ENCODE data around the gene IKZF1. TPM values are rescaled to one million over a fixed set of nuclear protein-coding genes. Genes with fewer than 3 reads are reported as not detected.

Gene IKZF1
- total RNA-seq, 6 experiments from 2014 or later, result 3.1 to 9.6 (median 5.2) TPM

DNA sequence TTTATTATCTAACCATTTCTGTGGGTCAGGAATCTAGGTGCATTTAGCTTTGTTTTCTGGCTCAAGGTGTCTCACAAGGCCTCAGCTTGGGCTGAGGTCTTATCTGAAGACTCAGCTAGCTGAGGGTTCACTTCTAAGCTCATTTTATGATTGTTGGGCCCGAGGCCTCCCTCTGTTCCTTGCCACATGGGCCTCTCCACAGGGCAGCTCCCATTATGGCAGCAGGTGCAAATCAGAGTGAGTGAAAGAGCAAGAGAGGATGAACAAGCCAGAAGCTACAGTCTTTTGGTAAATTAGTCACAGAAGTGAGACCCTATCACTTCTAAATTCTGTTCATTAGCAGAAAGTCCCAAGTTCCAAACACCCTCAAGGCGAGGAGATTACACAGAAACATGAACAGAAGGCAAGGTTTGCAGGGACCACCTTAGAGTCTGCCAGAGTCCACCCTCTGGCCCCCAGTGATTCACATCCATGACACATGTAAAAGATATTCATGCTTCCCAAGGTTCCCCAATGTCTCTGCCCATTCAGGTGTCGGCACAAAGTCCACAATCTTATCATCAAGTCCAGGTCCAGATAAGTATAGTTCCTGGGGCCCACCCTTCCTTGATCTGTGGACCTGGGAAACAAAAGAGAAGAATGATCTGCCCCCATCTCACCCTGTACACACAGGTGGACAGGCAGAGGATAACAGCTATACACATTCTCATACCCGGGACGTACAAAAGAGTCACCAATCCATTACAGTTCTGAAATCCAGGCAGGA is 121.9 kb downstream of the IKZF1 start:
- H3K36me3 ChIP-seq, result no peaks in the 10 kb centered on the region

DNA sequence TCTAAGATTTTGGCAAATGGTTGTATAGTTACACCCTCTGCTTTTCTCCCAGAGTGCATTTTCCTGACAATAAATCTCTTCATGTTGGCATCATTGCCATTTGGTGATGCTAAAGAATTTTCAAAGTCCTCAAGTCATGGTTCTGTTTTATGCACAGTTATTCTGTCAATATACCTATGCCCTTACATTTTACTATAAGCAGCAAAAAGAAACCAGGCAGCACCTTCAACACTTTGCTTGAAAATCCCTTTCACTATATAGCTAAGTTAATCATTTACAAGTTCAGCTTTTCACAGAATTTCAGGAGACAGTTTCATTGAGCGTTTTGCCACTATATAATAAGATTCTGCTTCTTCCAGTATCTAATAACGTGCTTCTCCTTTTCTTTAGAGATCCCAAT is 123.0 kb downstream of the IKZF1 start:
- intact Hi-C loops (cut with DNase I), result no loop called here
- WGBS (ENCODE audit: insufficient coverage, low coverage, low lambda C conversion rate, missing lambda C conversion rate), result 60% methylated on average over 2 of the region's 2 CpGs
- TF ChIP-seq, protein P1, sequence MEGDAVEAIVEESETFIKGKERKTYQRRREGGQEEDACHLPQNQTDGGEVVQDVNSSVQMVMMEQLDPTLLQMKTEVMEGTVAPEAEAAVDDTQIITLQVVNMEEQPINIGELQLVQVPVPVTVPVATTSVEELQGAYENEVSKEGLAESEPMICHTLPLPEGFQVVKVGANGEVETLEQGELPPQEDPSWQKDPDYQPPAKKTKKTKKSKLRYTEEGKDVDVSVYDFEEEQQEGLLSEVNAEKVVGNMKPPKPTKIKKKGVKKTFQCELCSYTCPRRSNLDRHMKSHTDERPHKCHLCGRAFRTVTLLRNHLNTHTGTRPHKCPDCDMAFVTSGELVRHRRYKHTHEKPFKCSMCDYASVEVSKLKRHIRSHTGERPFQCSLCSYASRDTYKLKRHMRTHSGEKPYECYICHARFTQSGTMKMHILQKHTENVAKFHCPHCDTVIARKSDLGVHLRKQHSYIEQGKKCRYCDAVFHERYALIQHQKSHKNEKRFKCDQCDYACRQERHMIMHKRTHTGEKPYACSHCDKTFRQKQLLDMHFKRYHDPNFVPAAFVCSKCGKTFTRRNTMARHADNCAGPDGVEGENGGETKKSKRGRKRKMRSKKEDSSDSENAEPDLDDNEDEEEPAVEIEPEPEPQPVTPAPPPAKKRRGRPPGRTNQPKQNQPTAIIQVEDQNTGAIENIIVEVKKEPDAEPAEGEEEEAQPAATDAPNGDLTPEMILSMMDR (IDR thresholded peaks at IDR 0.05), result no peak
- TF ChIP-seq POLR2A (IDR thresholded peaks at IDR 0.05), result no peak
- ATAC-seq (no peak), DNase-seq (no peak)
- no peak overlapping the region for H3K27ac ChIP-seq
- H3K4me3 ChIP-seq, result no peak overlapping the region
- H3K4me1 ChIP-seq, result no peaks in the 10 kb centered on the region
- no peaks in the 10 kb centered on the region for H3K9me3 ChIP-seq
- no peaks in the 10 kb centered on the region for H3K27me3 ChIP-seq
- H3K36me3 ChIP-seq, result no peaks in the 10 kb centered on the region

More for the DNA sequence above, 121.9 kb downstream of the IKZF1 start:
- H3K27me3 ChIP-seq, result no peaks in the 10 kb centered on the region
- WGBS (ENCODE audit: insufficient coverage, low coverage, low lambda C conversion rate, missing lambda C conversion rate), result 75% methylated on average over 3 of the region's 5 CpGs
- DNase-seq, result no peak
- no peak for ATAC-seq
- H3K4me1 ChIP-seq, result no peaks in the 10 kb centered on the region
- intact Hi-C loops (cut with DNase I), result no loop called here
- H3K9me3 ChIP-seq, result no peaks in the 10 kb centered on the region
- TF ChIP-seq POLR2A (IDR thresholded peaks at IDR 0.05), result no peak
- TF ChIP-seq, protein P1 (IDR thresholded peaks at IDR 0.05), result no peak
- no peak overlapping the region for H3K4me3 ChIP-seq
- no peak overlapping the region for H3K27ac ChIP-seq

DNA sequence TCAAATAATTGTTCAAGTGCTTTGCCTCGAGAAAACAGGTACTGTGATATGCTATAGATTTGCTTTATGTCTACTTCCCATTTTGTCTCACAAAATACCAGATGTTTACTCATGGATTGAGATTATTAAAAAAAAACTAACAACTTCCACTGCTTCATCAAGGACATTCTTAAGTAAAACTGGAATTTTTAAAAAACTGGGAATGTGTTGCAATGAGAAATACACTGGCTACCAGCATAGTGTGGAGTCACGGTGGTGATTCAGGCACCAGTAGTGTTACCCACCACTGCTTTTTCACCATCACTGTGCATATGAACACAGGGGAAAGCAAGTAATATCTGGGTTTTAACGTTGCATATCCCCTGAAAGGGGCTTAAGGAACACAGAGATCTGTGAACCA is 124.4 kb downstream of the IKZF1 start:
- Histone ChIP-seq H3K9me3 (no peaks in the 10 kb centered on the region), H3K4me1 (no peaks in the 10 kb centered on the region), H3K27ac (no peak overlapping the region), H3K4me3 (no peak overlapping the region), H3K27me3 (no peaks in the 10 kb centered on the region), H3K36me3 (no peaks in the 10 kb centered on the region)
- WGBS (ENCODE audit: insufficient coverage, low coverage, low lambda C conversion rate, missing lambda C conversion rate), result 81% methylated on average over 3 of the region's 3 CpGs
- DNase-seq (no peak), ATAC-seq (no peak)
- intact Hi-C loops (cut with DNase I), result no loop called here
- no peak for TF ChIP-seq POLR2A (IDR thresholded peaks at IDR 0.05)
- TF ChIP-seq, protein P1 (IDR thresholded peaks at IDR 0.05), result no peak

DNA sequence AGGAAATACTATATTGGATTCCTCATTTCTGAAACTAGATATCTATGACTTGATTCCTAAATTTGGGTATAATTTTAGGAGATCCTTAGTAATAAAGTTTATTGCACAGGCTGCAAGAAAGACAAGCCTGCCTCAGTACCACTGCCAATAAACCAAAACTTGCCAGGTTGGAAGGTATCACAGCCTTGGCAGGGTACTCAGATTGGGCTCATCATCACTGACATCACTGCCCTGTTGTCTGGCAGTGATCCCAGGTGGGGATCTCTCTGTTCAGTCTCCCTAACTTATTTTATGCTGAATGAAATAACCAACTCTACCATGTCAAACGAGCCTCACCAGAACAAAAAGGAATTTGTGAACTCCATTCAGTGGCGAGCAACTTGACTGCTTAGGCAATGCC is 126.8 kb downstream of the IKZF1 start:
- no peaks in the 10 kb centered on the region for H3K27me3 ChIP-seq
- 83% methylated on average over 2 of the region's 2 CpGs for WGBS (ENCODE audit: insufficient coverage, low coverage, low lambda C conversion rate, missing lambda C conversion rate)
- H3K36me3 ChIP-seq, result no peaks in the 10 kb centered on the region
- no peak overlapping the region for H3K27ac ChIP-seq
- DNase-seq, result no peak
- no peaks in the 10 kb centered on the region for H3K9me3 ChIP-seq
- intact Hi-C loops (cut with DNase I), result loop anchor here in 1 of 2 donors (10.0 kb wide), 1 partner anchor 217 kb away; no protein-coding TSS in a partner anchor
- no peak for ATAC-seq
- H3K4me3 ChIP-seq, result no peak overlapping the region
- TF ChIP-seq, protein P1 (IDR thresholded peaks at IDR 0.05), result no peak
- TF ChIP-seq POLR2A (IDR thresholded peaks at IDR 0.05), result no peak
- H3K4me1 ChIP-seq, result no peaks in the 10 kb centered on the region

Measured in right lobe of liver (tissue), 6 donors.